ENCODE measurements around the gene CDK14. TPM values are rescaled to one million over a fixed set of nuclear protein-coding genes. Genes with fewer than 3 reads are reported as not detected.

The CDK14 gene
- polyA plus RNA-seq, 3 donors: 1.7 to 2.5 (median 2.1) TPM

DNA sequence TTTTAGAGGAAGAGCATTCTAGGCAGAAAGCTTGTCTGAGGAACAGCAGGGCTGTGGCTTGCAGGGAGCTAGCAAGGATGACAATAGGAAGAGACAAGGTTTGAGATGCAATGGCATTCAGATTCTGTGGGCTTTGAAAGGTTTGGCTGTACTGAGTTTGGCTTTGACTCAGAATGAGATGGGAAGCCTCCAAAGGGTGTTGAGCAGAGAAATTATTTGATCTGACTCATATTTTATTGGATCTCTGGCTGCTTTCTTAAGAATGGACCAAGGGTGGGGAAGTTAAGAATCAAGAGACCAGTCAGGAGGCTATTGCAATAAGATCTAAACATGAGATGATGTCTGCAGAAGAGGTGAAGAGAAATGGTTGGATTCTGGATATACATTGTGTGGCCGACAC is 273.2 kb downstream of the CDK14 start:
- intact Hi-C loops (cut with micrococcal nuclease): no loop called here
- Mint-ChIP-seq H3K4me1 (no peaks in the 10 kb centered on the region), H3K36me3 (peaks cover 6 to 7% of the 10 kb centered on the region in 2 donors), H3K4me3 (no peak overlapping the region), H3K27me3 (ENCODE audit: low read depth in 3 of 3) (peaks cover 0 to 1% (median 1%) of the 10 kb centered on the region in 3 donors), H3K27ac (no peak overlapping the region), H3K9me3 (peaks cover 0 to 7% (median 2%) of the 10 kb centered on the region in 7 donors)
- 100% methylated on average over 1 of the region's 1 CpG for WGBS (ENCODE audit: insufficient coverage)
- H2AFZ ChIP-seq (ENCODE audit: insufficient read depth, low read depth, low read length, poor library complexity, severe bottlenecking): no peak overlapping the region
- no peaks in the 10 kb centered on the region for H4K20me1 ChIP-seq (ENCODE audit: insufficient read depth, low read length)
- no peak for DNase-seq
- H3K27me3 ChIP-seq (ENCODE audit: control insufficient read depth in 2 of 2, insufficient read depth in 2 of 2, low read length in 2 of 2): no peaks in the 10 kb centered on the region
- TF ChIP-seq, protein P1, sequence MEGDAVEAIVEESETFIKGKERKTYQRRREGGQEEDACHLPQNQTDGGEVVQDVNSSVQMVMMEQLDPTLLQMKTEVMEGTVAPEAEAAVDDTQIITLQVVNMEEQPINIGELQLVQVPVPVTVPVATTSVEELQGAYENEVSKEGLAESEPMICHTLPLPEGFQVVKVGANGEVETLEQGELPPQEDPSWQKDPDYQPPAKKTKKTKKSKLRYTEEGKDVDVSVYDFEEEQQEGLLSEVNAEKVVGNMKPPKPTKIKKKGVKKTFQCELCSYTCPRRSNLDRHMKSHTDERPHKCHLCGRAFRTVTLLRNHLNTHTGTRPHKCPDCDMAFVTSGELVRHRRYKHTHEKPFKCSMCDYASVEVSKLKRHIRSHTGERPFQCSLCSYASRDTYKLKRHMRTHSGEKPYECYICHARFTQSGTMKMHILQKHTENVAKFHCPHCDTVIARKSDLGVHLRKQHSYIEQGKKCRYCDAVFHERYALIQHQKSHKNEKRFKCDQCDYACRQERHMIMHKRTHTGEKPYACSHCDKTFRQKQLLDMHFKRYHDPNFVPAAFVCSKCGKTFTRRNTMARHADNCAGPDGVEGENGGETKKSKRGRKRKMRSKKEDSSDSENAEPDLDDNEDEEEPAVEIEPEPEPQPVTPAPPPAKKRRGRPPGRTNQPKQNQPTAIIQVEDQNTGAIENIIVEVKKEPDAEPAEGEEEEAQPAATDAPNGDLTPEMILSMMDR (IDR thresholded peaks at IDR 0.05): no peak
- H3K4me3 ChIP-seq (replicated peaks in 1 of 3; ENCODE audit: low read depth in 2 of 3, low read length in 3 of 3): no peak overlapping the region
- H3K79me2 ChIP-seq (ENCODE audit: insufficient read depth, low read length): no peaks in the 10 kb centered on the region
- H3K27ac ChIP-seq (ENCODE audit: low read depth in 1 of 2, low read length in 2 of 2): no peak overlapping the region
- no peaks in the 10 kb centered on the region for H3K36me3 ChIP-seq (replicated peaks in 1 of 2; ENCODE audit: control insufficient read depth in 1 of 2, insufficient read depth in 2 of 2, low read length in 2 of 2)
- no peaks in the 10 kb centered on the region for H3K9me3 ChIP-seq (replicated peaks in 1 of 2; ENCODE audit: control insufficient read depth in 1 of 2, insufficient read depth in 1 of 2, low read length in 2 of 2)
- H3K4me1 ChIP-seq (ENCODE audit: control insufficient read depth in 1 of 2, insufficient read depth in 2 of 2, low read length in 2 of 2): no peaks in the 10 kb centered on the region
- H3K9ac ChIP-seq (ENCODE audit: insufficient read depth, low read length, poor library complexity, severe bottlenecking): no peak overlapping the region
- no peak overlapping the region for H3K4me2 ChIP-seq (replicated peaks; ENCODE audit: extremely low read depth, low read length, poor library complexity, severe bottlenecking)

DNA sequence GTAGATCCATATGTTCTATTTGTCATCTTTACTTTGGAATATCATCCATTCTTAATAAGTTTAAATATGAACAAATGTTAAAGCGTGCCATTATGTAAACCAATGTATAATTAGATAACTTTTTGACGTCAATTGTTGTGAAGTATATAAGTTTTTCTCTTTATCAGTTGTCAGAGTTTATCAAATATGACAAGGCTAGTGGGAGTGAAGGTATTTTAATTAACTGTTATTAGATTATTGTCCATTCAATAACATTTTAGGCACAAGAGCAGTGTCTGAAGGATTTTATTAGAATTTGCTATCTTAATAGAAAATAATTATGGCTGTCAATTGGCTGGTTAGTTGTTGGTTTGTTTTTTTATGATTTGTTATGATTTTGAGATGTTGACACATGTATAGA is 280.6 kb downstream of the CDK14 start:
- intact Hi-C loops (cut with micrococcal nuclease): no loop called here
- H3K27me3 ChIP-seq (ENCODE audit: control insufficient read depth in 2 of 2, insufficient read depth in 2 of 2, low read length in 2 of 2): no peaks in the 10 kb centered on the region
- H3K4me3 ChIP-seq (replicated peaks in 1 of 3; ENCODE audit: low read depth in 2 of 3, low read length in 3 of 3): no peak overlapping the region
- WGBS (ENCODE audit: insufficient coverage): no CpG with 5 or more reads among the region's 2 CpGs
- H3K4me1 ChIP-seq (ENCODE audit: control insufficient read depth in 1 of 2, insufficient read depth in 2 of 2, low read length in 2 of 2): no peaks in the 10 kb centered on the region
- Mint-ChIP-seq H3K27ac (no peak overlapping the region), H3K9me3 (peaks cover 0 to 10% (median 6%) of the 10 kb centered on the region in 7 donors), H3K36me3 (peaks cover 5 to 27% of the 10 kb centered on the region in 2 donors), H3K4me1 (no peaks in the 10 kb centered on the region), H3K4me3 (no peak overlapping the region), H3K27me3 (ENCODE audit: low read depth in 3 of 3) (peaks cover 0 to 3% (median 0%) of the 10 kb centered on the region in 3 donors)
- DNase-seq: no peak
- peaks cover 0 to 3% of the 10 kb centered on the region in 2 donors for H3K9me3 ChIP-seq (replicated peaks in 1 of 2; ENCODE audit: control insufficient read depth in 1 of 2, insufficient read depth in 1 of 2, low read length in 2 of 2)
- no peaks in the 10 kb centered on the region for H3K36me3 ChIP-seq (replicated peaks in 1 of 2; ENCODE audit: control insufficient read depth in 1 of 2, insufficient read depth in 2 of 2, low read length in 2 of 2)
- H3K4me2 ChIP-seq (replicated peaks; ENCODE audit: extremely low read depth, low read length, poor library complexity, severe bottlenecking): no peak overlapping the region
- H4K20me1 ChIP-seq (ENCODE audit: insufficient read depth, low read length): no peaks in the 10 kb centered on the region
- no peak overlapping the region for H3K27ac ChIP-seq (ENCODE audit: low read depth in 1 of 2, low read length in 2 of 2)
- H3K79me2 ChIP-seq (ENCODE audit: insufficient read depth, low read length): no peaks in the 10 kb centered on the region
- H3K9ac ChIP-seq (ENCODE audit: insufficient read depth, low read length, poor library complexity, severe bottlenecking): no peak overlapping the region
- no peak overlapping the region for H2AFZ ChIP-seq (ENCODE audit: insufficient read depth, low read depth, low read length, poor library complexity, severe bottlenecking)
- TF ChIP-seq, protein P1 (IDR thresholded peaks at IDR 0.05): no peak
